Subcutaneous adipose tissue (tissue), 4 donors: ENCODE measurements around the gene AUTS2. TPM values are rescaled to one million over a fixed set of nuclear protein-coding genes. Genes with fewer than 3 reads are reported as not detected.

Experiments used
- CTCF ChIP-seq: fragments of 450-650 bp; IDR thresholded peaks from one replicate; pipeline ENCODE4 v1.5.1; 2016; ENCODE audit warnings: low read depth, mild to moderate bottlenecking, control low read depth, antibody characterized with exemption, moderate library complexity
- total RNA-seq, 4 donors: library from RNA; depleted of rRNA; stranded (reverse); fragments of >200 nt; gene quantifications; one replicate each; pipeline ENCODE4 v1.1.0, GENCODE V29; 2016

The AUTS2 gene
- total RNA-seq, 4 donors from 2014 or later = 22.4 to 46.9 (median 27.4) TPM

- TF ChIP-seq CTCF = no peak
Measured at GRCh38 chr7:70346844-70347462, 748.7 kb downstream of the AUTS2 start.

DNA sequence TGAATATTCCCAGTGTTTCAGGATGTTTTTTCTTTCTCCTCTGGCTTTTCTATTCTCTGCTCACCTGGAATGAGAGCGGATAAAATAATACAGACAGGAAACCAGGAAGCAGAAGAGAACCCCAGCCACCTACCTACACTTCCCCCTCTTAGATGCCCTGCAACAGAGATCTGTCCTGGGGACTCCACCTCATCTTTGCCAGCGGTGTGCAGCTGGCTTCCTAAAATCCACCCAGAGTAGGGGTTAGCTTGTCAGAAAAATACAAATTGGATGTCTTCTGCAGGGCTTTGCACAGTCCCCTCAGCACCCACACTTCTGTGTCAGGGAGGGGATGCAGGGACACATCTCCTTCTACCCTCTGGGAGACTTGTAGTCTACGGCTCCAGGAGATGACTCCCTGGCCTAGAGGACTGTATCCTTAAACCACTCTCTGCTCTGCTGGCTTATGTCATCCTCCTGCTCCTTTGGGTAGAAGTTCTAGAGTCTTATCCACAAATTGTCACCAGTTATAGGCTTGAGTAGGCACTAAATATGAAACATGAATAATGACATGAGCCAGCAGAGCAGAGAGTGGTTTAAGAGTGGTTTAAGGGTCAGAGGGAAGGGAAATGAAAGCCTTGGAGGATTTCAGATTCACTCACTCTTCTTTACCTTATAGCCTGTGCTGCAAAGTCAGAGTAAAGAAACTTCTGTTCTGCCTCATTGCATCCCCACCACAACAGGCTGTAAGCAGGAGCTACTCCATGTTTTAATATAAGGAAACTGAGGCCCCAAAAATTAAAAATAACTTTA is 749.4 kb downstream of the AUTS2 start:
- TF ChIP-seq CTCF = no peak

DNA sequence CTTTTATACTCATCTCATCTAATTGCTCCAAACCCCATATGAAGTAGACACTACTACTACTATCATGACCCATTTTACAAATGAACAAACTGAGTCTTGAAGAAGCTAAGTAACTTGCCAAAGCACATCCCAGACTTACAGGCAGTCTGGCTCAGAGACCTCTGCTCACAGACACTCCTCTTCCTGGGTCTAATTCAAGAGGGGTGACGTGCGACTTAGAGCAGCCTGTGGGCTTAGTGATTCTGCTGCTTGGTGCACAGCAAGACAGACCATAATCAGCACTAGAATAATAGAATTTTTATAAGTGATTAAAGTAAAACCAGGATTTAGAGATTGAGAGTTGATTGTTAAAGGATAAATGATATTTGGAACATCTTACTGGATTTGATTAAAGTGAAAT is 750.8 kb downstream of the AUTS2 start:
- no peak for TF ChIP-seq CTCF

DNA sequence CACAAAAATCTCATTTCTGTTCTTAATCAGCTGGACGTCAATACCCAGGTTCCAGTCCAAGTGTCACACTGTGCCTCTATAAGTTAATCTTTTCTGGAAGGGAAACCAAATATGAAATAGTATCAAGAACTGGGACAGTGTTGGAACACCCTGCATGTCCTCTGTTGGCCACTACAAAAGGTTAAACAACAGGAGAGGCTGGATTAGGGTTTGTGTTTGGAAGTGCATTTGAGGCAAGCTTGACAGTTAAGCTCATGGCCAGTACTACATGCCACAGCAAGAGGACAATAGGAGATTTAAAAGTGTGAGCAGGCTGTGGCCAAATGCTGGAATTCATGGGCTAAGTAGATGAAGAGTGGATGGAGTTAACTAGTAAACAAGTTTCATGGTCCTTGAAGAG is 751.5 kb downstream of the AUTS2 start:
- TF ChIP-seq CTCF = no peak

DNA sequence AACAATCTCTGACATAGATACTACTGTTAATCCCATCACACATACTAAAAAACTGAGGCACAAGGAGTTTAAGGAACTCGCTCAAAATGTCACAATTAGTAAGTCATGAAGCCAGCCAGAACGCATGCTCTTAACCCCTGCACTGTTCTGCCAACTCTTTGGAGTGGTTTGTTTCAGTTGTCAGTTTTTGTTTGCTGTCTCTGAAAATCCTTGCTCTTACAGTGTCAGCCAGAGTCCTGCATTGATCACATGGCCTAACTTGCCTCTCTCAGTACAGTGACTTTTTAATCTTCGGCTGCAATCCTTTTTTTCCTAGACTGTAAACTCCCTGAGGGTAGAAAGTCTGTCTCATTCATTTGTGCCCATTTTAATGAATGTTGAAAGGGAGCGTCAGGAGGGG is 753.8 kb downstream of the AUTS2 start:
- TF ChIP-seq CTCF = no peak

DNA sequence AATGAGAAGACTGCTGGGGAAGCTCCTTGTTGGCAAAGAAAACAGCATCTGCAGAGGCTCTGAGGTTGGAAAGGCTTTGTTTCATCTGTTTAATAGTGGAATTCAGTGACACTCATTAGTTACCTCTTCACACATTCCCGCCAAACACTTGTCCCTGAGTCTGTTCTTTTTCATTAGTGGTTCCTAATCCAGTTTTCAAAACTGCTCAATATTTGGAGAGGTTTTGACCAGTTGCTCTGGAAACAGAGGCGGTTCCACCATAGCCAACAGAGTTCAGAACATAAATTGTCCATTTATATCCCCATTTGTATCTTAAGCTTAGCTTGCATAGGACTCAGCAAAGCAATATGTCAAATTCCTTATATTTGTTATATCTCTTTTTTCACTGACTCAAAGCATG is 754.6 kb downstream of the AUTS2 start:
- TF ChIP-seq CTCF = no peak

GRCh38 chr7:70353330-70353945 is 755.2 kb downstream of the AUTS2 start:
- no peak for TF ChIP-seq CTCF
